ENCODE data around the gene NR1H2.
"Not testable (repeated sequence)": the region's sequence is repeated elsewhere in the genome, so short reads cannot be mapped to it uniquely, and the experiment has no call there.

Gene NR1H2

DNA sequence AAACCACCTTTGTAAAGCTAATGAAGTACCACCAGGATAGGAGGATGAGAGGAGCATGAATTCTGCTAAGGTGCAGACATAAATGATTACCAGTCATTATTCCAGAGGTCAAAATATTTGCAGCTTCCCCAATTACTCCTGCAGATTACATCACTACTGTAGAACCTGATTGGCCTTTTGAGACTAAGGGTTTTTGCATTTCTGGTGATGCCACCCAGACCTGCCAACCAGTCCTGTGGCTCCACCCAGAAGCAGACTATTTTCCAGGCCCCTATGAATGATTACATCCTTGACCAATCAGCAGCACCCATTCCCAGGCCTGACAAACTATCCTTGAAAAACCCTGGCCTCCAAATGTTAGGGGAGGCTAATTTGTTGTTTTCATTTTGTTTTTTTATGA, 35.9 kb upstream of the NR1H2 start:
- H2BK120ac ChIP-seq (ENCODE audit: low read depth, low read length): no peak overlapping the region
- H4K8ac ChIP-seq (ENCODE audit: low read depth, low read length): no peak overlapping the region
- H2AK5ac ChIP-seq (ENCODE audit: low read length): no peak overlapping the region
- no peak overlapping the region for H2BK15ac ChIP-seq (replicated peaks; ENCODE audit: low read depth)
- H3K4ac ChIP-seq (ENCODE audit: low read depth, low read length): no peak overlapping the region
- no peak overlapping the region for H3K18ac ChIP-seq (ENCODE audit: low read length)
- H3K36me3 ChIP-seq (ENCODE audit: control insufficient read depth, insufficient read depth, low read length): no peaks in the 10 kb centered on the region
- H3K79me2 ChIP-seq (ENCODE audit: control insufficient read depth, insufficient read depth, low read length): no peaks in the 10 kb centered on the region
- no peak overlapping the region for H3K56ac ChIP-seq (ENCODE audit: low read length)
- no peak overlapping the region for H3K4me2 ChIP-seq (ENCODE audit: low read length)
- no peak overlapping the region for H3K4me3 ChIP-seq (ENCODE audit: low read length)
- H3K9ac ChIP-seq (ENCODE audit: low read length): no peak overlapping the region
- no peak for DNase-seq
- H3K27ac ChIP-seq (ENCODE audit: low read depth, low read length): no peak overlapping the region
- no peak overlapping the region for H2BK5ac ChIP-seq (ENCODE audit: low read length)
- no peaks in the 10 kb centered on the region for H3K79me1 ChIP-seq (ENCODE audit: low read length)
- no peak overlapping the region for H4K5ac ChIP-seq (ENCODE audit: low read length)
- H3K4me1 ChIP-seq (ENCODE audit: control insufficient read depth, low read depth, low read length): no peaks in the 10 kb centered on the region
- H3K27me3 ChIP-seq (ENCODE audit: insufficient read depth, low read length, poor library complexity): no peaks in the 10 kb centered on the region
- no peak overlapping the region for H3K23ac ChIP-seq (ENCODE audit: low read length)

DNA sequence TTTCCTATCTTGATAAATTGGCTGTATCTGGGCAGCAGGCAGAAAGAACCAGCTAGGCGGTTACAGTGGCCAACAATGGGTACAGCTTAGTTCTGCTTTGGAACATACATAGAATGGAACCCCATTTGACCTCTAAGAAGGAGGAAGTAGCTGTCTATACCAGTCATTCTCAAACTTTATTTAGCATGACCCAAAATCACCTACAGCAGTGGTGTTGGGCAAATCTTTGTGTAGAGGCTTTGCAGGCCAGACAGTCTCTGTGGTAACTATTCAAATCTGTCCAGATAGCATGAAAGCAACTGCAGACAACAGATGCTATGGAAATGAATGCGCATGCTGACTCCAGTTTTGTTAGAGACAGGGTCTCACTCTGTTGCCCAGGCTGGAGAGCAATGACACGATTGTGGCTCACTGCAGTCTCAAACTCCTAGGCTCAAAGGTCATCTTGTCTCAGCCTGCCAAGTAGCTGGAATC, 35.1 kb upstream of the NR1H2 start:
- no peak overlapping the region for H3K4me3 ChIP-seq (ENCODE audit: low read length)
- H3K9ac ChIP-seq (ENCODE audit: low read length): no peak overlapping the region
- no peaks in the 10 kb centered on the region for H3K4me1 ChIP-seq (ENCODE audit: control insufficient read depth, low read depth, low read length)
- no peak overlapping the region for H2AK5ac ChIP-seq (ENCODE audit: low read length)
- WGBS (ENCODE audit: extremely low coverage, insufficient coverage, low lambda C conversion rate): no CpG with 5 or more reads among the region's 3 CpGs
- no peak overlapping the region for H3K23ac ChIP-seq (ENCODE audit: low read length)
- no peak overlapping the region for H2BK5ac ChIP-seq (ENCODE audit: low read length)
- H2BK15ac ChIP-seq (replicated peaks; ENCODE audit: low read depth): no peak overlapping the region
- no peak overlapping the region for H4K5ac ChIP-seq (ENCODE audit: low read length)
- no peak overlapping the region for H3K4me2 ChIP-seq (ENCODE audit: low read length)
- H3K4ac ChIP-seq (ENCODE audit: low read depth, low read length): no peak overlapping the region
- no peak for DNase-seq
- no peaks in the 10 kb centered on the region for H3K79me1 ChIP-seq (ENCODE audit: low read length)
- H3K18ac ChIP-seq (ENCODE audit: low read length): no peak overlapping the region
- H3K27me3 ChIP-seq (ENCODE audit: insufficient read depth, low read length, poor library complexity): no peaks in the 10 kb centered on the region
- H3K36me3 ChIP-seq (ENCODE audit: control insufficient read depth, insufficient read depth, low read length): no peaks in the 10 kb centered on the region
- H3K56ac ChIP-seq (ENCODE audit: low read length): no peak overlapping the region
- H2BK120ac ChIP-seq (ENCODE audit: low read depth, low read length): no peak overlapping the region
- H3K27ac ChIP-seq (ENCODE audit: low read depth, low read length): no peak overlapping the region
- no peak overlapping the region for H4K8ac ChIP-seq (ENCODE audit: low read depth, low read length)
- H3K79me2 ChIP-seq (ENCODE audit: control insufficient read depth, insufficient read depth, low read length): no peaks in the 10 kb centered on the region

DNA sequence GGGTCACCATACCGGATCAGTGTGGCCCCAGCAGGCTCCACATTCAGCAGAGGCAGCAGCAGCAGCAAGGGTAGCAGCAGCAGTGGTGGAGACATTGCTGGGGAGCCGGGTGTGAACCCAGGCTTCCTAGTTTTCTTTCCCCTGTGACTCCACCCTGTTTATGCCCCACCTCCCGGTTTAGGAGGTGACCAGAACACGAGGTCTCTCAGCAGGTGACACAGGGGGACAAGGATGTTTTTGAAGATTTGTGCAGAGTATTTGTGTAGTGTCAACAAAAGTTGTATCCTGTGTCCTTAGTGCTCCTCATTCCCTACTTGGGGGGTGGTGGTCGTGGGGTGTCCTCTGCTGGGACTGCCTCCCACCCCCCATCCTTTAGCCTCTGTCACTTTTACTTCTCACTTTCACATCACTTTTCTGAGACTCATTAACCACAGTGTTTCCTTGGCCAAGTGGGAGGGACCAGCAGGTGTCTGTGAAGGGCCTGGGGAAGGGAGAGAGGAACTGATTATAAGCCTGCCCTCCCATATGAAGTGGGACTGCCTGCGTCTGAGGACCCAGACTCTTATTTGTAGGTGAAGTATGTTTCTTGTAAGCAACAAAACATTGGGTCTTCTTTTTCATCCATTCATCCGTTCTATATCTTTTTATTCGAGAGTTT, 31.5 kb upstream of the NR1H2 start:
- Histone ChIP-seq H2BK120ac (ENCODE audit: low read depth, low read length) (no peak overlapping the region), H3K4me3 (ENCODE audit: low read length) (no peak overlapping the region), H3K79me2 (ENCODE audit: control insufficient read depth, insufficient read depth, low read length) (no peaks in the 10 kb centered on the region), H3K56ac (ENCODE audit: low read length) (no peak overlapping the region), H3K27ac (ENCODE audit: low read depth, low read length) (no peak overlapping the region), H3K36me3 (ENCODE audit: control insufficient read depth, insufficient read depth, low read length) (no peaks in the 10 kb centered on the region), H3K27me3 (ENCODE audit: insufficient read depth, low read length, poor library complexity) (no peaks in the 10 kb centered on the region), H3K4me2 (ENCODE audit: low read length) (no peak overlapping the region), H2BK5ac (ENCODE audit: low read length) (no peak overlapping the region), H3K23ac (ENCODE audit: low read length) (no peak overlapping the region), H3K79me1 (ENCODE audit: low read length) (no peaks in the 10 kb centered on the region), H3K4me1 (ENCODE audit: control insufficient read depth, low read depth, low read length) (no peaks in the 10 kb centered on the region), H2BK15ac (replicated peaks; ENCODE audit: low read depth) (no peak overlapping the region), H4K8ac (ENCODE audit: low read depth, low read length) (no peak overlapping the region), H4K5ac (ENCODE audit: low read length) (no peak overlapping the region), H3K18ac (ENCODE audit: low read length) (no peak overlapping the region), H2AK5ac (ENCODE audit: low read length) (no peak overlapping the region), H3K4ac (ENCODE audit: low read depth, low read length) (no peak overlapping the region), H3K9ac (ENCODE audit: low read length) (no peak overlapping the region)
- no peak for DNase-seq
- WGBS (ENCODE audit: extremely low coverage, insufficient coverage, low lambda C conversion rate): no CpG with 5 or more reads among the region's 8 CpGs

DNA sequence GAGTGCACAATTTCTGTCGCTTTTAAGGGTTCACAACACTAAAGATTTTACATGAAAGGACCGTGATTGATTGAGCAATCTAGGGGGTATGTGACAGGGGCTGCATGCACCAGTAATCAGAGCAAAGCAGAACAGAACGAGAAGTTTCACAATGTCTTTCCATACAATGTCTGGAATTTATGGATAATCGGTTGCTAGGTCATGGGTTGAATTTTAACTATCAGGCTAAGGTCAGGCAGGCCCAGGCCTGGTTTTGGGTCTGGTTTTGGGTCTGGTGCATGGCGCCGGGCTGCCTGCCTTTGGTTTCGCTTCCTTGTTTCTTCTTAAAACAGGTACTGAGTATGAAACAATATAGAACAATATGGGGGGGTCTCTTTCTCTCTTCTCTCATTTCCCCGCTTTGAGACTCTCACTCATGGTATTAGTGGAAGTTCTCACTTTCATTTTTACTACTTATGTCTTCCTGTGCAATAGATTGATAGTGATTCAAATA, 29.1 kb upstream of the NR1H2 start:
- WGBS (ENCODE audit: extremely low coverage, insufficient coverage, low lambda C conversion rate): no CpG with 5 or more reads among the region's 8 CpGs
- DNase-seq; H2BK15ac ChIP-seq (replicated peaks; ENCODE audit: low read depth): not testable (repeated sequence)

DNA sequence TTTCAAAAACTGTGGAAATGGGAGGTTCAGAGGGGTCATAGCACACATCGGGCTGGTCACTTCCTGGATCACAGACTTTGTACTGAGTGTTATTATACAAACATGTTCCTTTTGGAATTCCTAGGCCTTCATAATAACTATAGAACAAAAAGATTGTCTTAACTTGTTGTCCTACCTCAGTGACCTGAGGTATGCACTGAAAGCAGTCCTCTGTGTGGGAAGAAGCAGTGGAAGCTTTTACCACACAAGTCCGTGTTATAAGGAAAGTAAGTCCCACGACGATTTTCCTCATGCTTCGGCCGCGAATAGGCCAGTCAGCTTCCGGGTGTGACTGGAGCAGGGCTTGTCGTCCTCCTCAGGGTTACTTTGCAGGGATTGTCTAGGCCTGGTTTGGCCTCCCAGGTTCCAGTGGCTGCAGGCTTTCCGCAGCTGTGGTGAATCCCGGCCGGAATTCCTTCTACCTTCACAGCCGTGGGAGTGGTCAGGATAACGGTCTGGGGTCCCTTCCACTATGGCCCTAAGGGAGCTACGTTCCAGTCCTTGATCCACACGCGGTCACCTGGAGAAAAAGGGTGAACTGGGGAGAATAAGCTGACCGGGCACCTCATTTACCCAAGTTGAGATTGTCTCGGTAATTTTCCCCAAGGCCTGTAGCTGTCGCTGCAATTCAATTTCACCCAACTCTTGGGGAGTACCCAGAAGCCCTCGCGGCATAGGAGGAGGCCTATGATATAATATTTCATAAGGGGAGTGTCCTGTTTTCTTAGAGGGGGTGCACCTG, 26.8 kb upstream of the NR1H2 start:
- Histone ChIP-seq H4K5ac (ENCODE audit: low read length) (no peak overlapping the region), H3K79me2 (ENCODE audit: control insufficient read depth, insufficient read depth, low read length) (no peaks in the 10 kb centered on the region), H3K27ac (ENCODE audit: low read depth, low read length) (no peak overlapping the region), H3K23ac (ENCODE audit: low read length) (no peak overlapping the region), H3K79me1 (ENCODE audit: low read length) (no peaks in the 10 kb centered on the region), H2AK5ac (ENCODE audit: low read length) (no peak overlapping the region), H2BK5ac (ENCODE audit: low read length) (no peak overlapping the region), H3K18ac (ENCODE audit: low read length) (no peak overlapping the region), H2BK120ac (ENCODE audit: low read depth, low read length) (no peak overlapping the region), H3K4me1 (ENCODE audit: control insufficient read depth, low read depth, low read length) (no peaks in the 10 kb centered on the region), H3K4me3 (ENCODE audit: low read length) (no peak overlapping the region), H3K9ac (ENCODE audit: low read length) (no peak overlapping the region), H4K8ac (ENCODE audit: low read depth, low read length) (no peak overlapping the region), H3K4me2 (ENCODE audit: low read length) (no peak overlapping the region), H3K56ac (ENCODE audit: low read length) (no peak overlapping the region), H3K4ac (ENCODE audit: low read depth, low read length) (no peak overlapping the region), H3K27me3 (ENCODE audit: insufficient read depth, low read length, poor library complexity) (no peaks in the 10 kb centered on the region), H2BK15ac (replicated peaks; ENCODE audit: low read depth) (no peak overlapping the region), H3K36me3 (ENCODE audit: control insufficient read depth, insufficient read depth, low read length) (no peaks in the 10 kb centered on the region)
- WGBS (ENCODE audit: extremely low coverage, insufficient coverage, low lambda C conversion rate): no CpG with 5 or more reads among the region's 22 CpGs
- no peak for DNase-seq

More for the DNA sequence above, 29.1 kb upstream of the NR1H2 start:
- not testable (repeated sequence) for H3K9ac ChIP-seq (ENCODE audit: low read length); H3K4me1 ChIP-seq (ENCODE audit: control insufficient read depth, low read depth, low read length); H3K56ac ChIP-seq (ENCODE audit: low read length); H3K23ac ChIP-seq (ENCODE audit: low read length); H2BK120ac ChIP-seq (ENCODE audit: low read depth, low read length); H2BK5ac ChIP-seq (ENCODE audit: low read length); H4K5ac ChIP-seq (ENCODE audit: low read length); H3K79me2 ChIP-seq (ENCODE audit: control insufficient read depth, insufficient read depth, low read length); H3K27me3 ChIP-seq (ENCODE audit: insufficient read depth, low read length, poor library complexity); H3K18ac ChIP-seq (ENCODE audit: low read length); H3K36me3 ChIP-seq (ENCODE audit: control insufficient read depth, insufficient read depth, low read length); H3K4ac ChIP-seq (ENCODE audit: low read depth, low read length); H3K4me3 ChIP-seq (ENCODE audit: low read length); H4K8ac ChIP-seq (ENCODE audit: low read depth, low read length); H3K27ac ChIP-seq (ENCODE audit: low read depth, low read length); H3K4me2 ChIP-seq (ENCODE audit: low read length); H3K79me1 ChIP-seq (ENCODE audit: low read length); H2AK5ac ChIP-seq (ENCODE audit: low read length)

Measured in mesendoderm (in vitro differentiated cells).